HepG2 (cell line): ENCODE data around the gene EVA1C.

ENCODE experiments used
- POLR2A ChIP-seq, 2 experiments: IDR thresholded peaks; 2 replicates each; pipeline ENCODE4 v1.6.1; 2011; ENCODE audit warnings: low read depth in 2 of 2, low read length in 2 of 2, mild to moderate bottlenecking in 1 of 2, moderate library complexity in 1 of 2; ENCODE audit not compliant: insufficient read depth in 1 of 2
- ZNF33A ChIP-seq: sonication (generic); formaldehyde crosslinking; IDR thresholded peaks from 2 replicates; pipeline ENCODE4 v1.5.1; 2020; ENCODE audit warnings: missing genetic modification reagents, mild to moderate bottlenecking, moderate library complexity, borderline replicate concordance
- ZNF362 ChIP-seq: sonication (generic); formaldehyde crosslinking; IDR thresholded peaks from 2 replicates; pipeline ENCODE4 v1.4.0; 2020; ENCODE audit warnings: missing genetic modification reagents, mild to moderate bottlenecking, borderline replicate concordance
- TF ChIP-seq, protein P1 (sequence below): sonication (generic); formaldehyde crosslinking; IDR thresholded peaks from 2 replicates; pipeline ENCODE4 v1.8.0; 2022; ENCODE audit warnings: low read depth, missing genetic modification reagents
- TF ChIP-seq, protein P2 (sequence below): sonication (generic); formaldehyde crosslinking; IDR thresholded peaks from 2 replicates; pipeline ENCODE4 v1.5.0; 2020; ENCODE audit warnings: mild to moderate bottlenecking, missing genetic modification reagents, moderate library complexity

- TF ChIP-seq, protein P1, sequence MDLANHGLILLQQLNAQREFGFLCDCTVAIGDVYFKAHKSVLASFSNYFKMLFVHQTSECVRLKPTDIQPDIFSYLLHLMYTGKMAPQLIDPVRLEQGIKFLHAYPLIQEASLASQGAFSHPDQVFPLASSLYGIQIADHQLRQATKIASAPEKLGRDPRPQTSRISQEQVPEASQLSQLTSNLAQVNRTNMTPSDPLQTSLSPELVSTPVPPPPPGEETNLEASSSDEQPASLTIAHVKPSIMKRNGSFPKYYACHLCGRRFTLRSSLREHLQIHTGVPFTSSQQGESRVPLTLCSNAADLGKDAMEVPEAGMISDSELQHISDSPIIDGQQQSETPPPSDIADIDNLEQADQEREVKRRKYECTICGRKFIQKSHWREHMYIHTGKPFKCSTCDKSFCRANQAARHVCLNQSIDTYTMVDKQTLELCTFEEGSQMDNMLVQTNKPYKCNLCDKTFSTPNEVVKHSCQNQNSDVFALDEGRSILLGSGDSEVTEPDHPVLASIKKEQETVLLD (CRISPR knock-in tag): no peak
- TF ChIP-seq, protein P2, sequence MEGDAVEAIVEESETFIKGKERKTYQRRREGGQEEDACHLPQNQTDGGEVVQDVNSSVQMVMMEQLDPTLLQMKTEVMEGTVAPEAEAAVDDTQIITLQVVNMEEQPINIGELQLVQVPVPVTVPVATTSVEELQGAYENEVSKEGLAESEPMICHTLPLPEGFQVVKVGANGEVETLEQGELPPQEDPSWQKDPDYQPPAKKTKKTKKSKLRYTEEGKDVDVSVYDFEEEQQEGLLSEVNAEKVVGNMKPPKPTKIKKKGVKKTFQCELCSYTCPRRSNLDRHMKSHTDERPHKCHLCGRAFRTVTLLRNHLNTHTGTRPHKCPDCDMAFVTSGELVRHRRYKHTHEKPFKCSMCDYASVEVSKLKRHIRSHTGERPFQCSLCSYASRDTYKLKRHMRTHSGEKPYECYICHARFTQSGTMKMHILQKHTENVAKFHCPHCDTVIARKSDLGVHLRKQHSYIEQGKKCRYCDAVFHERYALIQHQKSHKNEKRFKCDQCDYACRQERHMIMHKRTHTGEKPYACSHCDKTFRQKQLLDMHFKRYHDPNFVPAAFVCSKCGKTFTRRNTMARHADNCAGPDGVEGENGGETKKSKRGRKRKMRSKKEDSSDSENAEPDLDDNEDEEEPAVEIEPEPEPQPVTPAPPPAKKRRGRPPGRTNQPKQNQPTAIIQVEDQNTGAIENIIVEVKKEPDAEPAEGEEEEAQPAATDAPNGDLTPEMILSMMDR (CRISPR knock-in tag): no peak
- TF ChIP-seq ZNF33A (CRISPR knock-in tag) (no peak), ZNF362 (CRISPR knock-in tag) (no peak), POLR2A (IDR thresholded peaks at IDR 0.05; ENCODE audit: insufficient read depth in 1 of 2, low read depth in 2 of 2, low read length in 2 of 2) (no peak)
These were observed 57.1 kb downstream of the EVA1C start for GRCh38 chr21:32469628-32470027.
